ENCODE results near the gene TPM1. TPM values are rescaled to one million over a fixed set of nuclear protein-coding genes. Genes with fewer than 3 reads are reported as not detected.
"Not testable (repeated sequence)": the region's sequence is repeated elsewhere in the genome, so short reads cannot be mapped to it uniquely, and the experiment has no call there.

The TPM1 gene
- 1,000 to 10,000 TPM; 5,599 to 7,718 (median 6,496) TPM for total RNA-seq

GRCh38 chr15:63041974-63042876 lies at the start of gene TPM1:
TSS of gene TPM1 (plus strand) at chr15:63042747. CDS start at chr15:63042830, 83 bp downstream.
- WGBS, result 2% methylated on average over 24 of the region's 84 CpGs
- peak within 1 kb of the TSS; percentile 94 to 97 (median 96) for H3K27ac ChIP-seq (replicated peaks in 1 of 4)
- TF ChIP-seq POLR2A (IDR thresholded peaks at IDR 0.05; ENCODE audit: low read depth), result peak; percentile 73
- peak in 2 of 3 experiments; percentile 18 to 44 for TF ChIP-seq CTCF (IDR thresholded peaks at IDR 0.05)
- TF ChIP-seq POLR2AphosphoS5 (IDR thresholded peaks at IDR 0.05), result peak in 1 of 2 donors; percentile 89
- no peak for TF ChIP-seq EP300 (IDR thresholded peaks at IDR 0.05)
- H3K4me3 ChIP-seq, result peak within 1 kb of the TSS; percentile 70 to 91 (median 82)
- intact Hi-C loops (cut with DNase I), result loop anchor here (2.0 to 10.0 kb wide), 3 partner anchors 141 to 257 kb away; no protein-coding TSS in a partner anchor
- H3K27me3 ChIP-seq, result peaks cover 0 to 10% (median 4%) of the 10 kb centered on the region in 4 donors
- DNase-seq (ENCODE audit: extremely low spot score), result peak; percentile 97
- peaks cover 8 to 41% (median 30%) of the 10 kb centered on the region in 4 donors for H3K36me3 ChIP-seq
- H3K4me1 ChIP-seq, result peaks cover 5 to 38% (median 20%) of the 10 kb centered on the region in 4 donors
- H3K9me3 ChIP-seq, result no peaks in the 10 kb centered on the region

GRCh38 chr15:62993066-62993465 lies 49.5 kb upstream of the TPM1 start:
- intact Hi-C loops (cut with DNase I), result no loop called here
- Histone ChIP-seq H3K36me3 (no peaks in the 10 kb centered on the region), H3K9me3 (no peaks in the 10 kb centered on the region), H3K4me1 (peaks cover 0 to 17% (median 12%) of the 10 kb centered on the region in 4 donors), H3K27me3 (no peaks in the 10 kb centered on the region), H3K27ac (replicated peaks in 1 of 4) (no peak overlapping the region), H3K4me3 (no peak overlapping the region)
- 96% methylated on average over 7 of the region's 7 CpGs for WGBS
- TF ChIP-seq POLR2A (IDR thresholded peaks at IDR 0.05; ENCODE audit: low read depth) (no peak), POLR2AphosphoS5 (IDR thresholded peaks at IDR 0.05) (no peak), EP300 (IDR thresholded peaks at IDR 0.05) (no peak), CTCF (IDR thresholded peaks at IDR 0.05) (no peak)
- DNase-seq (ENCODE audit: extremely low spot score), result no peak

GRCh38 chr15:62993632-62994031 lies 48.9 kb upstream of the TPM1 start:
- 96% methylated on average over 4 of the region's 4 CpGs for WGBS
- H3K4me3 ChIP-seq; H3K36me3 ChIP-seq; H3K9me3 ChIP-seq; H3K27me3 ChIP-seq; DNase-seq (ENCODE audit: extremely low spot score); H3K27ac ChIP-seq (replicated peaks in 1 of 4); intact Hi-C loops (cut with DNase I): not testable (repeated sequence)
- H3K4me1 ChIP-seq, result peaks cover 0 to 16% (median 12%) of the 10 kb centered on the region in 4 donors

GRCh38 chr15:62994439-62994838 lies 48.1 kb upstream of the TPM1 start:
- no peak overlapping the region for H3K4me3 ChIP-seq
- no peaks in the 10 kb centered on the region for H3K36me3 ChIP-seq
- WGBS, result 86% methylated on average over 4 of the region's 4 CpGs
- intact Hi-C loops (cut with DNase I), result no loop called here
- peaks cover 0 to 8% (median 5%) of the 10 kb centered on the region in 4 donors for H3K4me1 ChIP-seq
- no peaks in the 10 kb centered on the region for H3K9me3 ChIP-seq
- no peaks in the 10 kb centered on the region for H3K27me3 ChIP-seq
- TF ChIP-seq POLR2AphosphoS5 (IDR thresholded peaks at IDR 0.05), result no peak
- no peak for TF ChIP-seq CTCF (IDR thresholded peaks at IDR 0.05)
- TF ChIP-seq EP300 (IDR thresholded peaks at IDR 0.05), result no peak
- no peak for TF ChIP-seq POLR2A (IDR thresholded peaks at IDR 0.05; ENCODE audit: low read depth)
- no peak overlapping the region for H3K27ac ChIP-seq (replicated peaks in 1 of 4)
- DNase-seq (ENCODE audit: extremely low spot score), result no peak

- TF ChIP-seq POLR2A (IDR thresholded peaks at IDR 0.05; ENCODE audit: low read depth) (no peak), EP300 (IDR thresholded peaks at IDR 0.05) (no peak), POLR2AphosphoS5 (IDR thresholded peaks at IDR 0.05) (no peak), CTCF (IDR thresholded peaks at IDR 0.05) (no peak)
- Histone ChIP-seq H3K27me3 (no peaks in the 10 kb centered on the region), H3K4me3 (no peak overlapping the region), H3K9me3 (no peaks in the 10 kb centered on the region), H3K36me3 (no peaks in the 10 kb centered on the region), H3K4me1 (peaks cover 0 to under 1% (median under 1%) of the 10 kb centered on the region in 4 donors), H3K27ac (replicated peaks in 1 of 4) (no peak overlapping the region)
- 73% methylated on average over 3 of the region's 3 CpGs for WGBS
- intact Hi-C loops (cut with DNase I), result no loop called here
- DNase-seq (ENCODE audit: extremely low spot score), result no peak
These were observed 47.4 kb upstream of the TPM1 start for GRCh38 chr15:62994975-62995681.
